Urinary bladder (tissue), 4 donors: ENCODE results near the gene DPEP1. TPM values are rescaled to one million over a fixed set of nuclear protein-coding genes. Genes with fewer than 3 reads are reported as not detected.
A peak's percentile ranks its signal among the peaks of the same experiment; 100 is the strongest.
"Not testable (repeated sequence)": the region's sequence is repeated elsewhere in the genome, so short reads cannot be mapped to it uniquely, and the experiment has no call there.

Experiments
- DNase-seq: peaks from one replicate; pipeline ENCODE4 v3.0.0-alpha.2; 2015; ENCODE audit errors: extremely low spot score
- H3K27ac ChIP-seq: one replicate; pipeline ENCODE4 v1.5.1; 2013; ENCODE audit warnings: low read depth, mild to moderate bottlenecking, moderate library complexity
- H3K36me3 ChIP-seq: one replicate; pipeline ENCODE4 v1.6.1; 2013; ENCODE audit warnings: mild to moderate bottlenecking, moderate library complexity; ENCODE audit not compliant: insufficient read depth
- H3K4me1 ChIP-seq: one replicate; pipeline ENCODE4 v1.6.1; 2013; ENCODE audit warnings: mild to moderate bottlenecking, moderate library complexity; ENCODE audit not compliant: insufficient read depth
- H3K4me3 ChIP-seq: one replicate; pipeline ENCODE4 v1.5.1; 2013; ENCODE audit warnings: low read depth, low read length
- WGBS: extraction: QIAGEN DNeasy Blood & Tissue Kit; methylation state at CpG from one replicate; pipeline ENCODE4 v1.1.7; 2013; 5-methylcytosine and 5-hydroxymethylcytosine counted together
- polyA plus RNA-seq: library from polyadenylated mRNA; stranded (reverse); fragments of 200-250 nt; gene quantifications from one replicate; pipeline ENCODE4 v1.2.3, GENCODE V29; 2013
- total RNA-seq: library from RNA; depleted of rRNA; stranded (reverse); fragments of >200 nt; gene quantifications from one replicate; pipeline ENCODE4 v1.2.3, GENCODE V29; 2014
- donor health status: healthy with polysubstance abuse.
- donor health status: healthy.

DPEP1 gene
- total and polyA plus RNA-seq, 2 donors = 0.41 to 0.58 TPM

- no peaks in the 10 kb centered on the region for H3K36me3 ChIP-seq
- no peak overlapping the region for H3K27ac ChIP-seq
- 76% methylated on average over 5 of the region's 5 CpGs for WGBS
- no peak overlapping the region for H3K4me3 ChIP-seq
- no peak for DNase-seq
- no peaks in the 10 kb centered on the region for H3K4me1 ChIP-seq
Observed at GRCh38 chr16:89668790-89669158, 55.3 kb downstream of the DPEP1 start.

GRCh38 chr16:89669755-89670154 lies 56.3 kb downstream of the DPEP1 start:
- no peak for DNase-seq
- no peak overlapping the region for H3K27ac ChIP-seq
- WGBS = 85% methylated on average over 13 of the region's 13 CpGs
- H3K36me3 ChIP-seq = no peaks in the 10 kb centered on the region
- H3K4me1 ChIP-seq = no peaks in the 10 kb centered on the region
- H3K4me3 ChIP-seq = no peak overlapping the region

- no peaks in the 10 kb centered on the region for H3K36me3 ChIP-seq
- H3K27ac ChIP-seq = no peak overlapping the region
- WGBS = 73% methylated on average over 10 of the region's 10 CpGs
- no peak for DNase-seq
- H3K4me1 ChIP-seq = no peaks in the 10 kb centered on the region
- H3K4me3 ChIP-seq = no peak overlapping the region
Observed at GRCh38 chr16:89670496-89671431, 57.3 kb downstream of the DPEP1 start.

- 88% methylated on average over 4 of the region's 4 CpGs for WGBS
- not testable (repeated sequence) for H3K4me1 ChIP-seq, H3K36me3 ChIP-seq, DNase-seq, H3K27ac ChIP-seq, H3K4me3 ChIP-seq
Observed at GRCh38 chr16:89671565-89671964, 58.1 kb downstream of the DPEP1 start.

- no peak overlapping the region for H3K4me3 ChIP-seq
- WGBS = 89% methylated on average over 16 of the region's 16 CpGs
- H3K36me3 ChIP-seq = no peaks in the 10 kb centered on the region
- DNase-seq = no peak
- no peaks in the 10 kb centered on the region for H3K4me1 ChIP-seq
- no peak overlapping the region for H3K27ac ChIP-seq
Observed at GRCh38 chr16:89672177-89672941, 58.9 kb downstream of the DPEP1 start.

GRCh38 chr16:89678258-89678657 lies 64.8 kb downstream of the DPEP1 start:
- H3K4me1 ChIP-seq = no peaks in the 10 kb centered on the region
- DNase-seq = no peak
- no peak overlapping the region for H3K4me3 ChIP-seq
- 98% methylated on average over 2 of the region's 2 CpGs for WGBS
- no peaks in the 10 kb centered on the region for H3K36me3 ChIP-seq
- no peak overlapping the region for H3K27ac ChIP-seq

GRCh38 chr16:89685916-89686315 lies 72.5 kb downstream of the DPEP1 start:
- DNase-seq = no peak
- H3K27ac ChIP-seq = no peak overlapping the region
- 92% methylated on average over 1 of the region's 1 CpG for WGBS
- no peaks in the 10 kb centered on the region for H3K4me1 ChIP-seq
- H3K36me3 ChIP-seq = no peaks in the 10 kb centered on the region
- no peak overlapping the region for H3K4me3 ChIP-seq

- Histone ChIP-seq H3K4me1 (no peaks in the 10 kb centered on the region), H3K36me3 (no peaks in the 10 kb centered on the region), H3K4me3 (peak within 1 kb of the TSS; percentile 64), H3K27ac (peak within 1 kb of the TSS; percentile 39)
- WGBS = under 1% methylated on average over 67 of the region's 67 CpGs
- DNase-seq = peak; percentile 62
Observed at GRCh38 chr16:89686520-89687091, 73.2 kb downstream of the DPEP1 start, which contains the start of gene CDK10. CDK10 (plus strand) TSS chr16:89686689; CDS start chr16:89686711, 22 bp downstream.

GRCh38 chr16:89687092-89687940 lies 73.9 kb downstream of the DPEP1 start:
- 9% methylated on average over 42 of the region's 42 CpGs for WGBS
- Histone ChIP-seq H3K27ac (peak overlapping the region; percentile 39), H3K4me1 (no peaks in the 10 kb centered on the region), H3K36me3 (no peaks in the 10 kb centered on the region), H3K4me3 (peak overlapping the region; percentile 64)
- no peak for DNase-seq

Other genes starting within 250 kb of the DPEP1 start
- gene ANKRD11, start 123.1 kb upstream of the DPEP1 start, total RNA-seq = 51.2 TPM
- gene ANKRD11, start 123.1 kb upstream of the DPEP1 start, polyA plus RNA-seq = 73.3 TPM
- 77.8 TPM for gene SPG7, start 105.2 kb upstream of the DPEP1 start, total RNA-seq
- gene SPG7, start 105.2 kb upstream of the DPEP1 start, polyA plus RNA-seq = 85.4 TPM
- gene RPL13, start 53.0 kb upstream of the DPEP1 start, total RNA-seq = 2,031 TPM
- 7,650 TPM for gene RPL13, start 53.0 kb upstream of the DPEP1 start, polyA plus RNA-seq
- gene CPNE7, start 37.9 kb upstream of the DPEP1 start, total RNA-seq = not detected
- 1.8 TPM for gene CPNE7, start 37.9 kb upstream of the DPEP1 start, polyA plus RNA-seq
- 27.9 TPM for gene CHMP1A, start 44.1 kb downstream of the DPEP1 start, total RNA-seq
- gene CHMP1A, start 44.1 kb downstream of the DPEP1 start, polyA plus RNA-seq = 85.7 TPM
- 3.3 TPM for gene SPATA33, start 44.2 kb downstream of the DPEP1 start, total RNA-seq
- 5.2 TPM for gene SPATA33, start 44.2 kb downstream of the DPEP1 start, polyA plus RNA-seq
- gene CDK10, start 73.0 kb downstream of the DPEP1 start, total RNA-seq = 31.9 TPM
- gene CDK10, start 73.0 kb downstream of the DPEP1 start, polyA plus RNA-seq = 58.5 TPM
- gene SPATA2L, start 88.1 kb downstream of the DPEP1 start, total RNA-seq = 5.2 TPM
- 10.8 TPM for gene SPATA2L, start 88.1 kb downstream of the DPEP1 start, polyA plus RNA-seq
- gene VPS9D1, start 107.3 kb downstream of the DPEP1 start, total RNA-seq = 5.7 TPM
- gene VPS9D1, start 107.3 kb downstream of the DPEP1 start, polyA plus RNA-seq = 11.0 TPM
- gene ZNF276, start 107.9 kb downstream of the DPEP1 start, total RNA-seq = 17.9 TPM
- 19.6 TPM for gene ZNF276, start 107.9 kb downstream of the DPEP1 start, polyA plus RNA-seq
- gene FANCA, start 203.0 kb downstream of the DPEP1 start, total RNA-seq = 9.6 TPM
- 1.7 TPM for gene FANCA, start 203.0 kb downstream of the DPEP1 start, polyA plus RNA-seq
- 5.4 TPM for gene SPIRE2, start 214.8 kb downstream of the DPEP1 start, total RNA-seq
- 6.4 TPM for gene SPIRE2, start 214.8 kb downstream of the DPEP1 start, polyA plus RNA-seq